Colonic mucosa (tissue), 4 donors: ENCODE measurements around the gene PRKAR2A. TPM values are rescaled to one million over a fixed set of nuclear protein-coding genes. Genes with fewer than 3 reads are reported as not detected.
"Not testable (repeated sequence)": the region's sequence is repeated elsewhere in the genome, so short reads cannot be mapped to it uniquely, and the experiment has no call there.

ENCODE experiments used
- DNase-seq: peaks from one replicate; pipeline ENCODE4 v3.0.0-alpha.2; 2020
- H3K27ac ChIP-seq: fragments of 200-600 bp; one replicate; pipeline ENCODE4 v1.8.0; 2021
- H3K27me3 ChIP-seq: fragments of 200-600 bp; one replicate; pipeline ENCODE4 v1.8.0; 2021
- H3K36me3 ChIP-seq: fragments of 200-600 bp; one replicate; pipeline ENCODE4 v1.8.0; 2021
- H3K4me1 ChIP-seq: fragments of 200-600 bp; one replicate; pipeline ENCODE4 v1.8.0; 2021; ENCODE audit warnings: mild to moderate bottlenecking
- H3K4me3 ChIP-seq: fragments of 200-600 bp; one replicate; pipeline ENCODE4 v1.8.0; 2021
- H3K9ac ChIP-seq, 2 donors: one replicate each; pipeline ENCODE4 v1.7.0; 2013; ENCODE audit warnings: control low read depth in 2 of 2, low read depth in 2 of 2, low read length in 2 of 2
- H3K9me3 ChIP-seq: fragments of 200-600 bp; one replicate; pipeline ENCODE4 v1.8.0; 2021
- intact Hi-C: fragments of 100-400 bp; cut with DNase I; formaldehyde crosslinking; loops from one replicate; pipeline ENCODE4 v1.14.1; 2022
- total RNA-seq, 2 donors: library from RNA; stranded (reverse); fragmentation: NEBNext Ultra II Directional in 1 of 2; extraction: Animal tissue kit (Norgen Biotek cat#: 25700) in 1 of 2; gene quantifications; one replicate each; pipeline ENCODE4 v1.2.1, GENCODE V29; 2021
- TF ChIP-seq, protein P1 (sequence below): fragments of 200-600 bp; IDR thresholded peaks from one replicate; pipeline ENCODE4 v1.8.0; 2022; ENCODE audit warnings: antibody characterized with exemption, mild to moderate bottlenecking
- donor health status: healthy.
- donor health status: DM: no; HTN: no; CAD: no.
- donor health status: DM: no; HTN: no; CAD: no.

PRKAR2A gene
- total RNA-seq, 2 donors from 2014 or later: 66.8 to 117 TPM

DNA sequence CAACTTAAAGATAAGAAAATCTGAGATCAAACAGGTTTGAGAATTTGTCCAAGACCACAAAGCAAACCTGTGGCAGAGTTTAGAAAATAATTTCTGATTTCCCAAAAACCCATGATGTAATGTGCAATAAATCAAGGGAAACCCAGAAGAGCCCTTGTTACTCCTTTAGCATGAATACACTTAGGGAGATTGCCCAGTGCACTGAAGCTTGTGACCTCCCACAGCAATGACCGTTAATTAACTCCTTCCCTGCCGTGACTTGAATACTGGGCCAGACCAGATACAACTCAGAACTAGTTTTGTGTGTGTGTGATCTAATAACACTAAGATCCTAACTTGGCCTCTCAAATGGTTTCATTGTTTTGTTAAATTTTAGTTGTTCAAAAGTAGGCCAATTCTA lies 2.5 kb downstream of the PRKAR2A start:
- no peak for DNase-seq
- H3K36me3 ChIP-seq: no peaks in the 10 kb centered on the region
- no peak overlapping the region for H3K9ac ChIP-seq
- H3K9me3 ChIP-seq: no peaks in the 10 kb centered on the region
- H3K27ac ChIP-seq: no peak overlapping the region
- no peak overlapping the region for H3K4me3 ChIP-seq
- H3K27me3 ChIP-seq: no peaks in the 10 kb centered on the region
- intact Hi-C loops: no loop called here
- H3K4me1 ChIP-seq: peaks cover 6% of the 10 kb centered on the region
- TF ChIP-seq, protein P1, sequence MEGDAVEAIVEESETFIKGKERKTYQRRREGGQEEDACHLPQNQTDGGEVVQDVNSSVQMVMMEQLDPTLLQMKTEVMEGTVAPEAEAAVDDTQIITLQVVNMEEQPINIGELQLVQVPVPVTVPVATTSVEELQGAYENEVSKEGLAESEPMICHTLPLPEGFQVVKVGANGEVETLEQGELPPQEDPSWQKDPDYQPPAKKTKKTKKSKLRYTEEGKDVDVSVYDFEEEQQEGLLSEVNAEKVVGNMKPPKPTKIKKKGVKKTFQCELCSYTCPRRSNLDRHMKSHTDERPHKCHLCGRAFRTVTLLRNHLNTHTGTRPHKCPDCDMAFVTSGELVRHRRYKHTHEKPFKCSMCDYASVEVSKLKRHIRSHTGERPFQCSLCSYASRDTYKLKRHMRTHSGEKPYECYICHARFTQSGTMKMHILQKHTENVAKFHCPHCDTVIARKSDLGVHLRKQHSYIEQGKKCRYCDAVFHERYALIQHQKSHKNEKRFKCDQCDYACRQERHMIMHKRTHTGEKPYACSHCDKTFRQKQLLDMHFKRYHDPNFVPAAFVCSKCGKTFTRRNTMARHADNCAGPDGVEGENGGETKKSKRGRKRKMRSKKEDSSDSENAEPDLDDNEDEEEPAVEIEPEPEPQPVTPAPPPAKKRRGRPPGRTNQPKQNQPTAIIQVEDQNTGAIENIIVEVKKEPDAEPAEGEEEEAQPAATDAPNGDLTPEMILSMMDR: no peak

DNA sequence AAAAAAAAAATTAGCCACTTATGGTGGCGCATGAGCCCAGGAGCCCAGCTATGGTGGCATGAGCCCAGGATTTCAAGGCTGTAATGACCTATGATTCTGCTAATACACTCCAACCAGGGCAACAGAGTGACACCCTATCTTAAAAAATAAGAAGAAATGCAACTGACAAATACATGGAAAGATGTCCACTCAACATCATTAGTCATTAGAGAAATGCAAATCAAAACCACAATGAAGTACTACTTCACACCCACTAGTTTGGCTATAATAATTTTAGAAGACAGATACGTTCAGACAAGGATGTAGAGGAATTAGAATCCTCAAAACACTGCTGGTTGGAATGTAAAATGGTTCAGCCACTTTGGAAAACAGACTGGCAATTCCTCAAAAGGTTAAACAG lies 10.5 kb downstream of the PRKAR2A start:
- Histone ChIP-seq H3K4me1 (no peaks in the 10 kb centered on the region), H3K9ac (no peak overlapping the region), H3K27me3 (no peaks in the 10 kb centered on the region), H3K4me3 (no peak overlapping the region), H3K27ac (no peak overlapping the region), H3K9me3 (no peaks in the 10 kb centered on the region), H3K36me3 (no peaks in the 10 kb centered on the region)
- TF ChIP-seq, protein P1: no peak
- intact Hi-C loops: no loop called here
- no peak for DNase-seq

DNA sequence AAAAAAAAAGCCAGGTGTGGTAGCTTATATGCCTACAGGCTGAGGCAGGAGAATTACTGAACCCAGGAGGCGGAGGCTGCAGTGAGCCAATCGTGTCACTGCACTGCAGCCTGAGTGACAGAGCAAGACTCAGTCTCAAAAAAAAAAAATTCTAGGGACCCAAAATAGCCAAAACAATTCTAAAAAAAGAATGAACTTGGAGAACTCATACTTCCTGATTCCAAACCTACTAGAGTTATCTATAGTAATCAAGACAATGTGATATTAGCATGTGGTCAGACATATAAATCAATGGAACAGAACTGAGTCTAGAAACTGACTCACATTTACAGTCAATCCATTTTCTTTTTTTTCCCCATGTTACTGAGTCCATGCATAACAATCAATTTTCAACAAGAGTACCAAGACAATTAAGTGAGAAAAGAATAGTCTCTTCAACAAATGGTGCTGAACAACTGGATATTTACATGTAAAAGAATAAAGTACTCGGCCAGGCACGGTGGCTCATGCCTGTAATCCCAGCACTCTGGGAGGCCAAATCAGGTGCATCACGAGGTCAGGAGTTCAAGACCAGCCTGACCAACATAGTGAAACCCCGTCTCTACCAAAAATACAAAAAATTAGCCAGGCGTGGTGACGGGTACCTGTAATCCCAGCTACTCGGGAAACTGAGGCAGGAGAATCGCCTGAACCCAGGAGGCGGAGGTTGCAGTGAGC lies 11.9 kb downstream of the PRKAR2A start:
- Histone ChIP-seq H3K27ac (no peak overlapping the region), H3K4me3 (no peak overlapping the region), H3K27me3 (no peaks in the 10 kb centered on the region), H3K36me3 (no peaks in the 10 kb centered on the region), H3K9ac (no peak overlapping the region), H3K9me3 (no peaks in the 10 kb centered on the region), H3K4me1 (no peaks in the 10 kb centered on the region)
- intact Hi-C loops: no loop called here
- TF ChIP-seq, protein P1: no peak
- no peak for DNase-seq

DNA sequence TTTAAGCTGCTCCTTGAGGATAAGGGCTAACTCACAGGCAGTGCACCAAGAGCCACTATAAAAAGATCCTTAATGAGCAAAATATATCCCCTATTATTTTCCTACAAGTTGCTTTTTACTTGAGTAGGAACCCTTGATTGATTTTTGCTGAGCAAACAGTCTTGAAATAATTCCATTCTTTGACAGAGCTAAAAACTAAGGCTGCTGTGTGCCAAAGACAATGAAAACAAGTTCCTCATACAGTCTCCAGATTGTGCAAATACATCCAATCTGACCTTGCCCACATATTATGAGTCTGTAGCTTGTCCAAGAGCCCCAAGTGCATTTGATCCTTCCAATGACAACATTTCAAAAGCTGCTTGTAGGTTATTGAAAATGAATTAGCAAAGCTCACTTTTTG lies 15.0 kb downstream of the PRKAR2A start:
- intact Hi-C loops: no loop called here
- Histone ChIP-seq H3K4me1 (no peaks in the 10 kb centered on the region), H3K9me3 (no peaks in the 10 kb centered on the region), H3K9ac (no peak overlapping the region), H3K27ac (no peak overlapping the region), H3K27me3 (no peaks in the 10 kb centered on the region), H3K4me3 (no peak overlapping the region), H3K36me3 (no peaks in the 10 kb centered on the region)
- no peak for DNase-seq
- TF ChIP-seq, protein P1: no peak

DNA sequence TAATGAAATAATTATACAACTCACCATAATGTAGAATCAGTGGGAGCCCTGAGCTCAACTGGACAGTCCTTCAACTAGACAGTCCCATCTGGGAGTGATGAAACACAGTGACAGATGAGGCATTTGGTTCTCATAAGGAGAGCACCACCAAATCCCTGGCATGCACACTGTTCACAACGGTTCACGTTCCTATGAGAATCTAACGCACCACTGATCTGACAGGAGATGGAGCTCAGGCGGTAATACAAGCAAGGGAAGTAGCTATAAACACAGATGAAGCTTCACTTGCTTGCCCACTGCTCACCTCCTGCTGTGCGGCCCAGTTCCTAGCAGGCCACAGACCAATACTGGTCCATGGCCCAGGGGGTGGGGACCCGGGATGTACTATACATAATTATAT lies 17.0 kb downstream of the PRKAR2A start:
- no peak for DNase-seq
- no peaks in the 10 kb centered on the region for H3K4me1 ChIP-seq
- intact Hi-C loops: no loop called here
- H3K27me3 ChIP-seq: no peaks in the 10 kb centered on the region
- H3K9ac ChIP-seq: no peak overlapping the region
- H3K36me3 ChIP-seq: no peaks in the 10 kb centered on the region
- H3K9me3 ChIP-seq: no peaks in the 10 kb centered on the region
- H3K4me3 ChIP-seq: no peak overlapping the region
- H3K27ac ChIP-seq: no peak overlapping the region
- TF ChIP-seq, protein P1: no peak

DNA sequence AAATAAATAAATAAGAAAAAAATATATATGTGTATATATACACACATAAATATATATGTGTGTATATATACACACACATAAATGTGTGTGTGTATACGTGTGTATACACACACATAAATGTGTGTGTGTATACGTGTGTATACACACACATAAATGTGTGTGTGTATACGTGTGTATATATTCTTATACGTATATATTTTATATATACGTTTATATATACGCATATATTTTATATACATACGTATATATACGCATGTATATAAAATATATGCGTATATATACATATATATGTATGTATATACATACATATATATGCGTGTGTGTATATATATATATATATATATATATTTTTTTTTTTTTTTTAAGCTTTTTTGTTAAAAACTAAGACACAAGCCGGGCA lies 18.1 kb downstream of the PRKAR2A start:
- intact Hi-C loops, DNase-seq, H3K27ac ChIP-seq, H3K27me3 ChIP-seq, H3K9me3 ChIP-seq, H3K36me3 ChIP-seq, H3K4me1 ChIP-seq, H3K9ac ChIP-seq, H3K4me3 ChIP-seq: not testable (repeated sequence)

DNA sequence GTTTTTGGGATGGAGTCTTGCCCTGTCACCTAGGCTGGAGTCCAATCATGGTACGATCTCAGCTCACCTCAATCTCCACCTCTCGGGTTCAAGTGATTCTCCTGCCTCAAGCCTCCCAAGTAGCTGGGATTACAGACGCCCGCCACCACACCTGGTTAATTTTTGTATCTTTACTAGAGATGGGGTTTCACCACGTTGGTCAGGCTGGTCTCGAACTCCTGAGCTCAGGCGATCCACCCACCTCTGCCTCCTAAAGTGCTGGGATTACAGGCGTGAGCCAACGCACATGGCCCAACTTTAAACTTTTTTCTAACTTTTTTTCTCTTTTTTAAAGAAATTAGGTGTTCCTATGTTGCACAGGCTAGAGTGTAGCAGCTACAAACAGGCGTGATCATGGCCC lies 19.8 kb downstream of the PRKAR2A start:
- H3K27ac ChIP-seq, H3K9ac ChIP-seq, DNase-seq, H3K4me3 ChIP-seq, H3K27me3 ChIP-seq, H3K36me3 ChIP-seq, H3K9me3 ChIP-seq, H3K4me1 ChIP-seq, intact Hi-C loops: not testable (repeated sequence)
